Liver (tissue), 9 donors: Measurements from ENCODE around the gene POFUT2. TPM values are rescaled to one million over a fixed set of nuclear protein-coding genes. Genes with fewer than 3 reads are reported as not detected.

Experiments used
- DNase-seq: peaks from one replicate; pipeline ENCODE4 v3.0.0-alpha.2; 2017; ENCODE audit warnings: low spot score
- H3K27ac ChIP-seq, 2 donors: one replicate each; pipeline ENCODE4 v1.7.0; 2013; ENCODE audit warnings: inconsistent platforms in 2 of 2, low read length in 2 of 2, control low read depth in 1 of 2, low read depth in 1 of 2, mild to moderate bottlenecking in 1 of 2
- H3K27me3 ChIP-seq, 4 donors: one replicate each; pipeline versions ENCODE4 v1.6.1 to v1.7.0; 2013; ENCODE audit warnings: low read length in 3 of 4, inconsistent platforms in 1 of 4, mild to moderate bottlenecking in 1 of 4, moderate library complexity in 1 of 4; ENCODE audit not compliant: control insufficient read depth in 4 of 4, insufficient read depth in 4 of 4
- H3K36me3 ChIP-seq, 4 donors: one replicate each; pipeline versions ENCODE4 v1.6.1 to v1.7.0; 2013; ENCODE audit warnings: low read length in 3 of 4, mild to moderate bottlenecking in 3 of 4, low read depth in 1 of 4, moderate library complexity in 1 of 4; ENCODE audit not compliant: control insufficient read depth in 4 of 4, insufficient read depth in 3 of 4
- H3K4me1 ChIP-seq, 4 donors: one replicate each; pipeline versions ENCODE4 v1.6.1 to v1.7.0; 2013; ENCODE audit warnings: low read length in 3 of 4, mild to moderate bottlenecking in 3 of 4, moderate library complexity in 1 of 4; ENCODE audit not compliant: control insufficient read depth in 4 of 4, insufficient read depth in 4 of 4
- H3K4me3 ChIP-seq, 3 donors: one replicate each; pipeline versions ENCODE4 v1.6.1 to v1.7.0; 2013; ENCODE audit warnings: low read length in 3 of 3, control low read depth in 1 of 3, low read depth in 1 of 3, mild to moderate bottlenecking in 1 of 3
- H3K9ac ChIP-seq, 2 donors: one replicate each; pipeline ENCODE4 v1.7.0; 2013; ENCODE audit warnings: low read length in 2 of 2, mild to moderate bottlenecking in 2 of 2, moderate library complexity in 2 of 2, control low read depth in 1 of 2, low read depth in 1 of 2
- H3K9me3 ChIP-seq, 4 donors: one replicate each; pipeline versions ENCODE4 v1.6.1 to v1.7.0; 2013; ENCODE audit warnings: low read length in 3 of 4; ENCODE audit not compliant: control insufficient read depth in 4 of 4
- EGR1 ChIP-seq, 2 donors: IDR thresholded peaks; 2 replicates each; pipeline ENCODE4 v1.6.1; 2016 to 2018; ENCODE audit warnings: antibody characterized with exemption in 2 of 2, low read depth in 2 of 2
- FOXA1 ChIP-seq: IDR thresholded peaks from 2 replicates; pipeline ENCODE4 v1.6.1; 2016; ENCODE audit warnings: antibody characterized with exemption
- FOXA2 ChIP-seq: IDR thresholded peaks from 2 replicates; pipeline ENCODE4 v1.6.1; 2016; ENCODE audit warnings: antibody characterized with exemption
- GABPA ChIP-seq, 2 donors: IDR thresholded peaks in 1 of 2; conservative IDR thresholded peaks in 1 of 2; 2 replicates each; pipeline ENCODE4 v1.6.1; 2016; ENCODE audit warnings: antibody characterized with exemption in 2 of 2, mild to moderate bottlenecking in 1 of 2, moderate library complexity in 1 of 2
- HNF4A ChIP-seq, 2 donors: conservative IDR thresholded peaks; 2 replicates each; pipeline ENCODE4 v1.6.1; 2016; ENCODE audit warnings: antibody characterized with exemption in 2 of 2, mild to moderate bottlenecking in 2 of 2
- HNF4G ChIP-seq: IDR thresholded peaks from 2 replicates; pipeline ENCODE4 v1.6.1; 2016; ENCODE audit warnings: antibody characterized with exemption
- NR2F2 ChIP-seq: IDR thresholded peaks from 2 replicates; pipeline ENCODE4 v1.6.1; 2016; ENCODE audit warnings: antibody characterized with exemption
- RAD21 ChIP-seq, 2 donors: IDR thresholded peaks; 2 replicates each; pipeline ENCODE4 v1.6.1; 2016; ENCODE audit warnings: antibody characterized with exemption in 2 of 2, mild to moderate bottlenecking in 2 of 2
- REST ChIP-seq: IDR thresholded peaks from 2 replicates; pipeline ENCODE4 v1.6.1; 2016; ENCODE audit warnings: antibody characterized with exemption, mild to moderate bottlenecking
- TAF1 ChIP-seq: conservative IDR thresholded peaks from 2 replicates; pipeline ENCODE4 v1.6.1; 2016; ENCODE audit warnings: antibody characterized with exemption, mild to moderate bottlenecking
- YY1 ChIP-seq: IDR thresholded peaks from 2 replicates; pipeline ENCODE4 v1.6.1; 2016; ENCODE audit warnings: antibody characterized with exemption, mild to moderate bottlenecking
- WGBS: extraction: QIAGEN DNeasy Blood & Tissue Kit; methylation state at CpG from one replicate; pipeline ENCODE4 v1.1.7; 2013; 5-methylcytosine and 5-hydroxymethylcytosine counted together
- polyA plus RNA-seq, 2 donors: library from polyadenylated mRNA; stranded (reverse) in 1 of 2; unstranded in 1 of 2; fragments of 200-250 nt in 1 of 2; fragments of >200 nt in 1 of 2; fragmentation: Nextera tagmentation in 1 of 2; extraction: Ambion mirVana in 1 of 2; gene quantifications; one replicate each; pipeline versions ENCODE4 v1.2.1 to v1.2.3, GENCODE V29; 2013 to 2015
- total RNA-seq, 2 donors: library from RNA; depleted of rRNA; stranded (reverse); fragments of >200 nt; gene quantifications; one replicate each; pipeline ENCODE4 v1.2.3, GENCODE V29; 2014
- TF ChIP-seq, protein P1 (sequence below): IDR thresholded peaks from 2 replicates; pipeline ENCODE4 v1.6.1; 2016; ENCODE audit warnings: antibody characterized with exemption
- TF ChIP-seq, protein P2 (sequence below): fragments of 150-350 bp; IDR thresholded peaks from 2 replicates; pipeline ENCODE4 v1.5.1; 2017; ENCODE audit warnings: improper control_type of control experiment, low read depth, low read length; ENCODE audit not compliant: missing input control
- donor health status: healthy.
- donor health status: healthy.
- donor health status: healthy.
- donor health status: healthy.
- donor health status: healthy.

The POFUT2 gene
- total and polyA plus RNA-seq, 4 donors, result 3.3 to 15.6 (median 7.9) TPM

GRCh38 chr21:45326891-45327440, 39.3 kb upstream of the POFUT2 start:
- Histone ChIP-seq H3K27ac (no peak overlapping the region), H3K9me3 (no peaks in the 10 kb centered on the region), H3K36me3 (no peaks in the 10 kb centered on the region), H3K9ac (no peak overlapping the region), H3K4me1 (peaks cover 8 to 18% (median 14%) of the 10 kb centered on the region in 4 donors), H3K4me3 (no peak overlapping the region), H3K27me3 (no peaks in the 10 kb centered on the region)
- 85% methylated on average over 8 of the region's 8 CpGs for WGBS
- TF ChIP-seq FOXA2 (no peak), EGR1 (IDR thresholded peaks at IDR 0.05; ENCODE audit: low read depth in 2 of 2) (no peak), FOXA1 (no peak), TAF1 (no peak)
- TF ChIP-seq, protein P1, sequence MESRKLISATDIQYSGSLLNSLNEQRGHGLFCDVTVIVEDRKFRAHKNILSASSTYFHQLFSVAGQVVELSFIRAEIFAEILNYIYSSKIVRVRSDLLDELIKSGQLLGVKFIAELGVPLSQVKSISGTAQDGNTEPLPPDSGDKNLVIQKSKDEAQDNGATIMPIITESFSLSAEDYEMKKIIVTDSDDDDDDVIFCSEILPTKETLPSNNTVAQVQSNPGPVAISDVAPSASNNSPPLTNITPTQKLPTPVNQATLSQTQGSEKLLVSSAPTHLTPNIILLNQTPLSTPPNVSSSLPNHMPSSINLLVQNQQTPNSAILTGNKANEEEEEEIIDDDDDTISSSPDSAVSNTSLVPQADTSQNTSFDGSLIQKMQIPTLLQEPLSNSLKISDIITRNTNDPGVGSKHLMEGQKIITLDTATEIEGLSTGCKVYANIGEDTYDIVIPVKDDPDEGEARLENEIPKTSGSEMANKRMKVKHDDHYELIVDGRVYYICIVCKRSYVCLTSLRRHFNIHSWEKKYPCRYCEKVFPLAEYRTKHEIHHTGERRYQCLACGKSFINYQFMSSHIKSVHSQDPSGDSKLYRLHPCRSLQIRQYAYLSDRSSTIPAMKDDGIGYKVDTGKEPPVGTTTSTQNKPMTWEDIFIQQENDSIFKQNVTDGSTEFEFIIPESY, result no peak
- no peak for DNase-seq

GRCh38 chr21:45326169-45326851, 38.6 kb upstream of the POFUT2 start:
- H3K27ac ChIP-seq, result no peak overlapping the region
- H3K9ac ChIP-seq, result no peak overlapping the region
- no peaks in the 10 kb centered on the region for H3K9me3 ChIP-seq
- WGBS, result 93% methylated on average over 25 of the region's 25 CpGs
- H3K27me3 ChIP-seq, result no peaks in the 10 kb centered on the region
- H3K4me3 ChIP-seq, result no peak overlapping the region
- peaks cover 8 to 18% (median 14%) of the 10 kb centered on the region in 4 donors for H3K4me1 ChIP-seq
- TF ChIP-seq FOXA1, result no peak
- no peak for TF ChIP-seq REST
- H3K36me3 ChIP-seq, result no peaks in the 10 kb centered on the region
- DNase-seq, result no peak

DNA sequence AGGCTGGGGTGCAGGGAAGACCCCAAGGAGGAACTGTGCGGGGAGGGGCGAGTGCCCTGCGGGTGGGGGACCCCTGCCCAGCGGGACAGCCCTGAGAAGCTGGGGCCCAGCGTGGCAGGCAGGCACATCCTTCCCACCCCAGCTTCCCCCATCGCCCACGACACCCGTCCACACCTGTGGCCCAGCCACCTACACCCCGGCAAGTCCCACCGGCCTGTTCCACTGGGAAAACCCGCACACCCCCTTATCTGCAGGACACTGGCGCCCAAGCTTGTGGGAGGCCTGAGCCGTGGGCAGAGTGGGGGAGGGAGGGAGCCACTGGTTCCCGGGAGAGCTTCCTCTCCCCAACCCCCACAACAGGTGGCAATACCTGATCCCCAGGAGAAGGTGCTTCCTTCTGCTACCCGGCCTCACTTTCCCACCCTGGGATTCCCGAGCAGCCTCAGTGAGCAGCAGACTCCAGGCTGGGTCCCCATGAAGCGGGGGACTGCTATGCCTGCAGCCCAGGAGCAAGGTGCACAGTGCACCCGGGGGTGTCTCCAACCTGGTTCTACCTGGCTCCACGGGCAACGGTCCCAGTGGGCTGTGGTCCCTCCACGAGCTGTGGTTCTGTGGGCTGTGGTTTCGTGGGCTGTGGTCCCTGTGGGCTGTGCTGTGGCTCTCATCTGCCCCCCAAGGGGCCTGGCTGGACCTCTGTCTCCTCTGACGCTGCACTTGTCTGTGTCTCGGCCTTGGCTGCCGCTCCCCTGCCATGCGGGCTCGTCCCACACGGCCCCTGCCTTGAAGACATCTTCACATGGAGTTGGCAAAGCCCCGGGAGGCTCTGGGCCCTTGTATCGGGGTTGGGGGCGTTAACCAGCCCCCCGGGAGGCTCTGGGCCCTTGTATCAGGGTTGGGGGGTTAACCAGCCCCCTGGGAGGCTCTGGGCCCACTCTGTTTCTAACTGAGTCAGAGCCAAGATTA, 37.8 kb upstream of the POFUT2 start:
- DNase-seq, result no peak
- H3K4me1 ChIP-seq, result peaks cover 7 to 14% (median 12%) of the 10 kb centered on the region in 4 donors
- H3K9me3 ChIP-seq, result no peaks in the 10 kb centered on the region
- H3K36me3 ChIP-seq, result no peaks in the 10 kb centered on the region
- H3K27ac ChIP-seq, result no peak overlapping the region
- WGBS, result 88% methylated on average over 32 of the region's 32 CpGs
- H3K9ac ChIP-seq, result no peak overlapping the region
- H3K27me3 ChIP-seq, result no peaks in the 10 kb centered on the region
- H3K4me3 ChIP-seq, result no peak overlapping the region
- TF ChIP-seq NR2F2 (no peak), FOXA2 (no peak), TAF1 (no peak), HNF4G (no peak), FOXA1 (no peak), YY1 (no peak), HNF4A (conservative IDR thresholded peaks at IDR 0.05) (no peak), RAD21 (IDR thresholded peaks at IDR 0.05) (no peak), GABPA (IDR thresholded peaks at IDR 0.05 in 1 of 2, conservative IDR thresholded peaks at IDR 0.05 in 1 of 2) (no peak), REST (no peak)
- TF ChIP-seq, protein P2, sequence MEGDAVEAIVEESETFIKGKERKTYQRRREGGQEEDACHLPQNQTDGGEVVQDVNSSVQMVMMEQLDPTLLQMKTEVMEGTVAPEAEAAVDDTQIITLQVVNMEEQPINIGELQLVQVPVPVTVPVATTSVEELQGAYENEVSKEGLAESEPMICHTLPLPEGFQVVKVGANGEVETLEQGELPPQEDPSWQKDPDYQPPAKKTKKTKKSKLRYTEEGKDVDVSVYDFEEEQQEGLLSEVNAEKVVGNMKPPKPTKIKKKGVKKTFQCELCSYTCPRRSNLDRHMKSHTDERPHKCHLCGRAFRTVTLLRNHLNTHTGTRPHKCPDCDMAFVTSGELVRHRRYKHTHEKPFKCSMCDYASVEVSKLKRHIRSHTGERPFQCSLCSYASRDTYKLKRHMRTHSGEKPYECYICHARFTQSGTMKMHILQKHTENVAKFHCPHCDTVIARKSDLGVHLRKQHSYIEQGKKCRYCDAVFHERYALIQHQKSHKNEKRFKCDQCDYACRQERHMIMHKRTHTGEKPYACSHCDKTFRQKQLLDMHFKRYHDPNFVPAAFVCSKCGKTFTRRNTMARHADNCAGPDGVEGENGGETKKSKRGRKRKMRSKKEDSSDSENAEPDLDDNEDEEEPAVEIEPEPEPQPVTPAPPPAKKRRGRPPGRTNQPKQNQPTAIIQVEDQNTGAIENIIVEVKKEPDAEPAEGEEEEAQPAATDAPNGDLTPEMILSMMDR, result no peak
